SK-N-MC (cell line): ENCODE results near the gene ASIC5.

Experiments used
- DNase-seq: peaks from one replicate; pipeline ENCODE4 v3.0.0-alpha.2; 2011; ENCODE audit warnings: low read depth, low spot score
- H3K27ac ChIP-seq: fragments of 200-600 bp; sonication (generic); 2 replicates; pipeline ENCODE4 v1.5.1; 2016; ENCODE audit warnings: mixed run types
- H3K36me3 ChIP-seq: fragments of 200-600 bp; sonication (generic); 2 replicates; pipeline ENCODE4 v1.6.1; 2017; ENCODE audit warnings: antibody characterized with exemption, low read length, mixed read lengths; ENCODE audit not compliant: insufficient read depth
- H3K4me3 ChIP-seq: fragments of 200-600 bp; sonication (generic); 2 replicates; pipeline ENCODE4 v1.5.1; 2016
- H3K9ac ChIP-seq: fragments of 200-600 bp; sonication (generic); 2 replicates; pipeline ENCODE4 v1.8.0; 2017; ENCODE audit warnings: mixed run types, mixed read lengths; ENCODE audit not compliant: insufficient read length
- H3K9me3 ChIP-seq: fragments of 200-600 bp; sonication (generic); 2 replicates; pipeline ENCODE4 v1.6.1; 2017; ENCODE audit warnings: low read depth, mild to moderate bottlenecking, antibody characterized with exemption, low read length, moderate library complexity, mixed read lengths
- EZH2 ChIP-seq: fragments of 200-600 bp; sonication (generic); IDR thresholded peaks from one replicate; pipeline ENCODE4 v1.6.1; 2017; ENCODE audit warnings: antibody characterized with exemption
- FOXP2 ChIP-seq: optimal IDR thresholded peaks from 2 replicates; pipeline ENCODE3; 2011; ENCODE audit warnings: mild to moderate bottlenecking, moderate library complexity; ENCODE audit not compliant: insufficient read depth; ENCODE audit errors: extremely low read length, control extremely low read depth
- POLR2AphosphoS5 ChIP-seq: IDR thresholded peaks from 2 replicates; pipeline ENCODE4 v1.6.1; 2012; ENCODE audit warnings: mild to moderate bottlenecking, low read depth, low read length, borderline replicate concordance

Gene ASIC5

DNA sequence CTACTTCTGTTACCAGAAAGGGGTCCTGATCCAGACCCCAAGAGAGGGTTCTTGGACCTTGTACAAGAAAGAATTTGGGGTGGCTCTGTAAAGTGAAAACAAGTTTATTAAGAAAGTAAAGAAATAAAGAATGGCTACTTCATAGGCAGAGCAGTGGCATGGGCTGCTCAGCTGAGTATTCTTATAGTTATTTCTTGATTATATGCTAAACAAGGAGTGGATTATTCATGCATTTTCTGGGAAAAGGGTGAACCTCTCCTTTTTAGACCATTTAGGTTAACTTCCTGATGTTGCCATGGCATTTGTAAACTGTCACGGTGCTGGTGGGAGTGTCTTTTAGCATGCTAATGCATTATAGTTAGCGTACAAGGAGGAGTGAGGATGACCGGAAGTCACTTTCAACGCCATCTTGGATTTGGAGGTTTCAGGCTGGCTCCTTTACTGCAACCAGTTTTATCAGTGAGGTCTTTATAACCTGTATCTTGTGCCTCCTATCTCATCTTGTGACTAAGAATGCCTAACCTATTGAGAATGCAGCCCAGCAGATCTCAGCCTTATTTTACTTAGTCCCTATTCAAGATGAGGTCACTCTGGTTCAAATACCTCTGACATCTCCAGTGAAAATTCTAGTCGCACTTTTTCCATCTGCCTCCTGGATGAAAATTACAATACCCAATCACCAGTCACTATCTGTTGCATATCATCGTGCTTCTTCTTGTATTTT lies 21.9 kb upstream of the ASIC5 start:
- Histone ChIP-seq H3K36me3 (no peaks in the 10 kb centered on the region), H3K4me3 (no peak overlapping the region), H3K9ac (no peak overlapping the region), H3K9me3 (no peaks in the 10 kb centered on the region), H3K27ac (no peak overlapping the region)
- DNase-seq = no peak
- no peak for TF ChIP-seq POLR2AphosphoS5
- no peak for TF ChIP-seq FOXP2
- no peak for TF ChIP-seq EZH2

DNA sequence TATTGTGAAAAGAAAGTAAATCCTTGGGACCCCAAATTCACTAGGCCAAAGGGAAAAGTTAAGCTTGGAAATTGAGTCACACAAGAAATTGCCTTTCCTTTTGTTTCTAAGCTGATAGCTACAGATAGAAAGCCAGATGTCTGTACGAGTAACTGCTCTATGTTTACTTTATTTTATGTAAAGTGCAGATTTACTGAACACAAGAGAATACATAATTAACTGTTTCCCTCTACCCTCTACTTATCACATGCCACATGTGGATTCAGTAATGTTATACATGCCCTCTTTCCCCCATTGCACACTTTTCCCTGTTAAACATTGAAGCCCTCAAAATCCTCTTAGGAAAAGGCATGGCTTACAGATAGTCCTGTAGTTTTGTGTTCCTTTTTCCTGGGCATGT lies 21.0 kb upstream of the ASIC5 start:
- H3K36me3 ChIP-seq = no peaks in the 10 kb centered on the region
- H3K27ac ChIP-seq = no peak overlapping the region
- no peak overlapping the region for H3K4me3 ChIP-seq
- TF ChIP-seq FOXP2 = no peak
- no peak for TF ChIP-seq POLR2AphosphoS5
- no peak for TF ChIP-seq EZH2
- DNase-seq = no peak
- H3K9me3 ChIP-seq = no peaks in the 10 kb centered on the region
- no peak overlapping the region for H3K9ac ChIP-seq

DNA sequence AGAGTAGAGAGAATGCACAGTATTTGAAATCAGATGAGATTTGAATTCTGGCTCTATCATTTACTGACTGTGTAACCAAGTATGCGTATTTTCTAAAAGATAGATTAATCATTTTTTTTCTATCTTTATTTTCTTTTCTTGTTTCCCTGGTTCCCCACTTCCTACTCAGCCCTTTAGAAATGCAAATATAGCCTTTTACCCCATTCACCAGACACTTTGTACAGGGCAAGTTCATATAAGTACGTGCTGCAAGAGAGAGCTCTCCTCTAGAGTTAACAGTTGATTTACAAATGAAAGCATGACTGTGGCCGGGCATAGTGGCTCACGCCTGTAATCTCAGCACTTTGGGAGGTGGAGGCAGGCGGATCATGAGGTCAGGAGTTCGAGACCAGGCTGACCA lies 19.6 kb upstream of the ASIC5 start:
- Histone ChIP-seq H3K9me3 (no peaks in the 10 kb centered on the region), H3K4me3 (no peak overlapping the region), H3K9ac (no peak overlapping the region), H3K27ac (no peak overlapping the region), H3K36me3 (no peaks in the 10 kb centered on the region)
- no peak for TF ChIP-seq EZH2
- no peak for TF ChIP-seq FOXP2
- DNase-seq = no peak

DNA sequence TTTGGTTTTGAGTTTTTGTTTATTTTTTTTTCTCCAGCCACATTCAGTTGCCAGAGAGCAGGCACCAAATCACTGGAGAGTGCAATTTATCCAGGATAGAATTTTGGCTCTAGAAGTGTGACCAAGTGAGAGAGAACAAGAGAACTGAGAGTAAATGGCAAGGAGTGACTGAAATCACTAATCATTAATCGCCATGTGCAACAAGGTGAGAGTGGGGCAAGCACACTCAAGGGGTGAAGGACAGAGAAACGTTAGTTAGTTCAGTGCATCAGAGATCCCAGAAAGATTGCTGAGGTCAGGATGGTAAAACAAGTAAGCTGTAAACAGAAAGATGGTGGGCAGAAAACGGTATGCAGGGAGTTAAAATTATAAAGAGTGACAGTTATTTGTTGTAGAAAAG lies 17.8 kb upstream of the ASIC5 start:
- no peak overlapping the region for H3K9ac ChIP-seq
- no peak for TF ChIP-seq POLR2AphosphoS5
- TF ChIP-seq FOXP2 = no peak
- TF ChIP-seq EZH2 = no peak
- H3K27ac ChIP-seq = no peak overlapping the region

DNA sequence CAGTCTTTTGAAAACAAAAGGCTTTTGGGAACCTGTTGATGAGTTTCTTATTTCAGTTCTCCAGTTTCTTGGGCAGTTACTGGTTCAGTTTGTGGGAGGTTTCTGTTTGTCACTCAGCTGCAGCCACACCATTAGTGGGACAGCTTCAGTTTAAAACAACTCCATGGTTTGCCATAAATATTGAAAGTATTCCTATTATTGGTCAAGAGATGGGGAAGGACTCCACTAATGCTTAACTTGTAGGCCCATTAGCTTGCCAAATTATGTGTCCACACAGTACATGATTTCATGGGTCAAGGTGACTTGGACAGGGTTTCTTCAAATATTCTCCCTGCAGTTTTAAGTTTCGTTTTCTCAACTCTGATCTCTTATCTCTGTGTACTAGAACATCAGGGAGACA lies 15.5 kb upstream of the ASIC5 start:
- Histone ChIP-seq H3K36me3 (no peaks in the 10 kb centered on the region), H3K27ac (no peak overlapping the region), H3K9me3 (no peaks in the 10 kb centered on the region), H3K9ac (no peak overlapping the region), H3K4me3 (no peak overlapping the region)
- no peak for DNase-seq
- TF ChIP-seq FOXP2 (no peak), POLR2AphosphoS5 (no peak), EZH2 (no peak)

More for the DNA sequence above, 17.8 kb upstream of the ASIC5 start:
- H3K36me3 ChIP-seq = no peaks in the 10 kb centered on the region
- no peaks in the 10 kb centered on the region for H3K9me3 ChIP-seq
- no peak for DNase-seq
- no peak overlapping the region for H3K4me3 ChIP-seq

DNA sequence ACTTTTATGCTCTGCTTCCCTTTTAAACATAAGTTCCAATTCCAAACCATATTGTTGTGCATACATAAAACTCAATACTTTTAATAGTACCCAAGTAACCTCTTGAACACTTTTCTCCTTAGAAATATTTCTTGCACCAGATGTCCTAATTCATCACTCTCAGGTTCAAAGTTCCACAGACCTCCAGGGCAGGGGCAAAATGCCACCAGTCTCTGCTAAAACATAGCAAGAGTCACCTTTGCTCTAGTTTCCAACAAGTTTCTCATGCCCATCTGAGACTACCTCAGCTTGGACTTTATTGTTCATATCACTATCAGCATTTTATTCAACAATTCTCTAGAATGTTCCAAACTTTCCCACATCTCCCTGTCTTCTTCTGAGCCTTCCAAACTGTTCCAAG lies 13.7 kb upstream of the ASIC5 start:
- Histone ChIP-seq H3K36me3 (no peaks in the 10 kb centered on the region), H3K9me3 (peaks cover 4% of the 10 kb centered on the region; the same call in 1 of the 2 replicates), H3K27ac (no peak overlapping the region), H3K9ac (no peak overlapping the region), H3K4me3 (no peak overlapping the region)
- TF ChIP-seq FOXP2 (no peak), POLR2AphosphoS5 (no peak), EZH2 (no peak)
- no peak for DNase-seq

DNA sequence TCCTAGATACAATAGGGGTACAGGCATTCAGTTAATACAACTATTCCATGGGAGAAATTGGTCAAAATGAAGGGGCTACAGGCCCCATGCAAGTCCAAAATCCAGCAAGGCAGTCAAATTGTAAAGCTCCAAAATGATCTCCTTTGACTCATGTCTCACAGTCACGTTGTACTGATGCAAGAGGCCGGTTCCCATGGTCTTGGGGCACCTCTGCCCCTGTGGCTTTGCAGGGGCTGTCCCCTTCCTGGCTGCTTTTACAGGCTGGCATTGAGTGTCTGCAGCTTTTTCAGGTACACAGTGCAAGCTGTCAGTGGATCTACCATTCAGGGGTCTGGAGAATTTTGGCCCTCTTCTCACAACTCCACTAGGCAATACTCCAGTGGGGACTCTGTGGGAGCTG lies 12.5 kb upstream of the ASIC5 start:
- no peak overlapping the region for H3K4me3 ChIP-seq
- TF ChIP-seq POLR2AphosphoS5 (no peak), FOXP2 (no peak), EZH2 (no peak)
- H3K9ac ChIP-seq = no peak overlapping the region
- H3K36me3 ChIP-seq = no peaks in the 10 kb centered on the region
- H3K9me3 ChIP-seq = peaks cover 4% of the 10 kb centered on the region; the same call in 1 of the 2 replicates
- H3K27ac ChIP-seq = no peak overlapping the region
- no peak for DNase-seq

DNA sequence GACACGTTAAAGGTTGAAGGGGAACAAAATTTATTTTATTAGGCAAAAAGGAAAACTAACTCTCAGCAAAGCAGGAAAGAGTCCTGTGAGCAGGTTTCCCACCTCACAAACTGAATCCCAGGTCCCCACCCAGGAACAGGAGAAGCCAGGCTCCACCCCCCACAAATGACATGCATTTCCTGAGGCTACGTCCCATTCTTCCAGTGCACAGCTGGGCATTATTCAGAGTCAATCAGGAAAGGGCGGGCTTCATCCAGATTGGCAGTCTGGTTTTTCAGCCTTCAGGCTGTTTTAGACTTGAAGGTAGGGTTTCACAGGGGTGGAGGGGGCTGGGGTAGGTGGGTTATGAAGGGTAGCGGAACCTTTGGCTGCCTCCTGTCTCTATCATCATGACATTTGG lies 11.9 kb upstream of the ASIC5 start:
- Histone ChIP-seq H3K9me3 (peaks cover 4% of the 10 kb centered on the region; the same call in 1 of the 2 replicates), H3K27ac (no peak overlapping the region), H3K36me3 (no peaks in the 10 kb centered on the region), H3K4me3 (no peak overlapping the region), H3K9ac (no peak overlapping the region)
- TF ChIP-seq EZH2 (no peak), FOXP2 (no peak), POLR2AphosphoS5 (no peak)
- no peak for DNase-seq

DNA sequence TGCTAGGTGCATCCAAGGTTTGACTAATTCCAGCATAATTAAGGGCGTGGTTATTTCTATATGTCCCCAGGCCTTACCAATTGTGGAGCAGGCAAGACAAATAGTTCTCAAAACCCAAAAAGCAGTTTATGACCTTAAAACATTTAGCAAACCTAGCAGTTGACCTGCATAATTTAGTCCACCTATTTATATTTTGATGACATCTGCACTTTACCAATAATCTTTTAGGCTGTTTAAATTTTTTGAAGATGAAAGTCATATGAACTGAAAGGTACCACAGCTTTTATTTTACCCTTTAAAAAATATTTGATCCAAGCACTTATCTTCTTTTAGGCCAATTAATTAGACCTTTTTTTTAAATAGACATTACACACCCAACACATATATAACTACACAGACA lies 9.8 kb upstream of the ASIC5 start:
- H3K9me3 ChIP-seq = peaks cover 4% of the 10 kb centered on the region; the same call in 1 of the 2 replicates
- no peaks in the 10 kb centered on the region for H3K36me3 ChIP-seq
- no peak overlapping the region for H3K4me3 ChIP-seq
- no peak overlapping the region for H3K27ac ChIP-seq
- TF ChIP-seq POLR2AphosphoS5 = no peak
- H3K9ac ChIP-seq = no peak overlapping the region
- no peak for DNase-seq
